Putamen (tissue), 1 donor: ENCODE data around the gene ITGB8.
A peak's percentile ranks its signal among the peaks of the same experiment; 100 is the strongest.
"Not testable (repeated sequence)": the region's sequence is repeated elsewhere in the genome, so short reads cannot be mapped to it uniquely, and the experiment has no call there.

Experiments
- DNase-seq: peaks from one replicate; pipeline ENCODE4 v3.0.0-alpha.2; 2016; ENCODE audit warnings: low spot score

ITGB8 gene

GRCh38 chr7:20330239-20330927 is at the start of gene ITGB8:
Gene ITGB8, plus strand, starts transcription at chr7:20330900. Its CDS starts 907 bp downstream, at chr7:20331807.
- DNase-seq, result peak; percentile 94

GRCh38 chr7:20282959-20283358 is 47.7 kb upstream of the ITGB8 start:
- no peak for DNase-seq

DNA sequence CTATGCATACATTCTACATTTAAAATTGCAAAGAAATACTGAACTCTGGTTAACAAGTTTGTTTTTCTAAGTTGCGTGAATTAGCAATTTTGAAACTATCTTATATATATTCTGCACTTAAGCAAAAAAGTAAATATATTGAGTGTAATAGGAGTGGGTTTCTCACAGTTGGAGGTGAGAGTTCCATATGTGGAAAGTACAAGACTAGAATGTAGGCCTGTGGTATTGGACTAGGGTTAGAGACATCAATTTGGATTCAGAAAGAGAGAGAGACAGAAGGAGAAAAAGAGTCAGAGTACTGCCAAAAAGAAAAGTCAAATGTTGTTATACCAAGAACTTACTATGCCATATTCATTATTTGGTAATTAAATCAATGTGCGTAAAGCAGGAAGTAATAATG is 47.3 kb upstream of the ITGB8 start:
- no peak for DNase-seq

DNA sequence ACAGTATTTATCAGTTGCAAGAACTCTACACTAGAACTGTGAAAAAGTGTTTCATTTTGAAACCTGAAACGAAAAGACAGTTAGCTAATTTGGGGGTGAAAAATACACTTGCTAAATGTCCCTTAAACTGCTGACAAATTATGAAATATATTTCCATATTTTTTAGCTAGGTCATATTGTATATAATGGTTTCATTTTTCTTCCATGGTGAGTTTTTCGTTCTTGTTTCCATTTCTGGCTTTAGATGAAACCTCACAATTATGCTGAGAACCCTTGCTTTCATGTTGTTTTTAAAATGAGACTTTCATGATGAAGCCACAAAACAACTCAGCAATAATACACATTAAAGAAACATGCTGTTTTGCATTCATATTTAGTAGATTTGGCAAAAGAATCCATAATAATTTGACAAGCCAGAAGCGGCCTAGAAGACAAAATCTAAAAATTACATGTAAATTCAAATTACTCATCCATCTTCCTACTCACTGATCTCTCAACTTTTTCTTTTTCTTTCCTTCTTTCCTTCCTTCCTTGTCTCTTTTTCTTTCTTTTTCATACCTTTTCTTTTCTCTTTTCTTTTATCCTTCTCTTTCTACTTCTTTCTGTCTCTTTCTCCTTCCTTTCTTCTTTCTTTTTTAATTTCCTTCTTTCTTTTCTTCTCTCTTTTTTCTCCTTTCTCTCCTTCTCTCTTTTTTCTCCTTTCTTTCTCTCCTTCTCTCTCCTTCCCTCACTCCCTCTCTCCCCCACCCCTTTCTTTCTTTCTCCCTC is 46.5 kb upstream of the ITGB8 start:
- no peak for DNase-seq

- DNase-seq, result no peak
These were observed 45.9 kb upstream of the ITGB8 start for GRCh38 chr7:20284771-20285143.

DNA sequence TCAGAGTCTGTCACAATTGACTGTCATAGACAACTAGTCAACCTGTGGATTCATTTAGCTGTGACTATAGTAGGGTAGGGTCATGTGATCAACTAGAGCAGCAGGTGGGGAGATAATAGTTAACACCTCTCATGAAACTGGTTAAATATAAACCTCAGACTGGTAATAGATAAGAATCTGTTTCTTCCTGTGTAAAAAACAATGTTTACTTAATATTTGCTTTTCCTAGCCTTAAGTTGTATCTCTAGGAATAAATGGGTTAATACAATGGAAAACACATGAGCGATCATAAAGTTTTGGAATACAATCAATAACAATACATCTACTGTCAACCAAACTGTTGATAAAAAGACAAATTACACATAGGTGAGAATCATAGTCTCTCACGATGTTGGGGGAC is 43.4 kb upstream of the ITGB8 start:
- DNase-seq, result no peak

- DNase-seq, result no peak
These were observed 42.7 kb upstream of the ITGB8 start for GRCh38 chr7:20288036-20288435.

- DNase-seq, result no peak
These were observed 40.1 kb upstream of the ITGB8 start for GRCh38 chr7:20290505-20291111.

- DNase-seq, result no peak
These were observed 37.4 kb upstream of the ITGB8 start for GRCh38 chr7:20293336-20293735.

DNA sequence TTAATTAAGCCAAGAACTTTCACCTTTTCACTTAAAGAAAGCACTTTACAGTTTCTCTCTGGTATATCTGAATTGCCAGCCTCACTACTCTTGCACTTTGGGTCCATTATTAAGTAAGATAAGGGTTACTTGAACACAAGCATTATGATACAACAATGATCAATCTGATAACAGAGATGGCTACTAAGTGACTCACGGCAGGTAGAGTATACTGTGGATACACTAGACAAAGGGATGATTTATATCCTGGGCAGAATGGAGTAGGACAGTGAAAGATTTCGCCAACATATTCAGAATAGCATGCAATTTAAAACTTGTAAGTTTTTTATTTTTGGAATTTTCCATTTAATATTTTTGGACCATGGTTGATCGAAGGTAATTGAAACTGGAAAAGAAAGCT is 34.3 kb upstream of the ITGB8 start:
- DNase-seq, result no peak

DNA sequence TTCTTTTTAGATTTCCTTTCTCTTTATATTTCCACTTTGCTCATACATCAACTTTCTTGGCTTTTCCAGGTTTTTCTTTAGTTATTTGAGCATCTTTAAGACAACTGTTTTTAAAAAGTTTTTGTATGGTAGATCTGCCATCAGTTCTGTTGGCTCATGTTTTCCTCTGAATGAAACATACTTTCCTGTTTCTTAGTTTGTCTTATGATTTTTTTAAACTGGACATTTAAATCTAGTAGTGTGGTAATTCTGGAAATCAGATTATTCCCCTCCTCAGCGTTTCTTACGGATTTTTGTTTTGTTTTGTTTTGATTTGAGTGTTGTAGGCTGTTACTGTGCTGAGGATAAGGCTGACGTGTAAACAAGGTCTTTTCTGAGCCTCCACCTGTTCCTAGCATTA is 33.8 kb upstream of the ITGB8 start:
- no peak for DNase-seq

- no peak for DNase-seq
These were observed 32.2 kb upstream of the ITGB8 start for GRCh38 chr7:20298486-20298901.

- no peak for DNase-seq
These were observed 31.6 kb upstream of the ITGB8 start for GRCh38 chr7:20299145-20299544.

- DNase-seq, result no peak
These were observed 30.9 kb upstream of the ITGB8 start for GRCh38 chr7:20299647-20300312.

- DNase-seq, result no peak
These were observed 29.3 kb upstream of the ITGB8 start for GRCh38 chr7:20301311-20301939.

DNA sequence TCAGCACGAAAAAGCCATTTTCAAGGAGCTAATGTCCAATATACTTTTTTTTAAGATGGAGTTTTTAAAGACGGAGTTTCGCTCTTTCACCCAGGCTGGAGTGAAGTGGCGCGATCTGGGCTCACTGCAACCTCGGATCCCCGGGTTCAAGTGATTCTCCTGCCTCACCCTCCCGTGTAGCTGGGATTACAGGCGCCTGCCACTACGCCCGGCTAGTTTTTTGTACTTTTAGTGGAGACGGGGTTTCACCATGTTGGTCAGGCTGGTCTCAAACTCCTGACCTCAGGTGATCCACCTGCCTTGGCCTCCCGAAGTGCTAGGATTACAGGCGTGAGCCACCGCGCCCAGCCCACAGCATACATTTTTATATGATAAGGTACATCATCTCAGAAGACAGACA is 28.4 kb upstream of the ITGB8 start:
- not testable (repeated sequence) for DNase-seq

- no peak for DNase-seq
These were observed 27.8 kb upstream of the ITGB8 start for GRCh38 chr7:20302891-20303290.

- DNase-seq, result no peak
These were observed 26.3 kb upstream of the ITGB8 start for GRCh38 chr7:20304366-20304765.

- DNase-seq, result no peak
These were observed 25.0 kb upstream of the ITGB8 start for GRCh38 chr7:20305726-20306125.

DNA sequence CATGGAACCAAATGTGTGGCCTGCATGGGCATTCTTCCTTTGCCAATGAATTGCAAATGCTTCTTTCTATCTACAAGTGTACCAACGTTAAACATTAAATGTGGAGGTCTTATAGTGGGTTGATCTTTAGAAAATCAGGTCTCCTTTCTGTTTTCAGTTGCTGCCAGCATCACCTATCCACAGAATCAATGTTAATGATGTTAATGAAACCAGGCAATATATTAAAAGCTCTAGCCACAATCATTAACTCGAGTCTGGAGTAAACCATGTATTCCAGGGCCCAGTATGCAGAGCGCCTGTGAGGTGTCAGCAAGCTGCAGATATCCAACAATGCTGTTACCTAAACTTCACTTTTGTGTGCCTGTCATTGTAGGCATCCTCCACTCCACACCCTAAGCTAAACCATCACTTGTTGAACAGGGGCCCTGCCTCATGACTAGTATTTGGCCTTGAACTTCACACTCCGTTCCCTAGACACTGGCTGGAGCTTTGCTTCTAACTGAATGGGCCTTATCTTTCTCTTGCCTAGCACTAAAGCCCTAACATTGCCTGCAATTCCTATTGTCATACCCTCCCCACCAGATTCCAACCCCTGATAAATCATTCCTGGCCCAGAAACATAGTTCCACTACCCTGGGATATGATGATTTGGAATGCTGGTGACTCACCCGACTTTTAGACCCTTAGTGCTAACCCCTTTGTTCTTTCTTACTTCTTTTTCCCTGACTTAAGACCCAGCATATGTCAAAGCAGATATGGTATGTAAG is 24.3 kb upstream of the ITGB8 start:
- DNase-seq, result no peak

DNA sequence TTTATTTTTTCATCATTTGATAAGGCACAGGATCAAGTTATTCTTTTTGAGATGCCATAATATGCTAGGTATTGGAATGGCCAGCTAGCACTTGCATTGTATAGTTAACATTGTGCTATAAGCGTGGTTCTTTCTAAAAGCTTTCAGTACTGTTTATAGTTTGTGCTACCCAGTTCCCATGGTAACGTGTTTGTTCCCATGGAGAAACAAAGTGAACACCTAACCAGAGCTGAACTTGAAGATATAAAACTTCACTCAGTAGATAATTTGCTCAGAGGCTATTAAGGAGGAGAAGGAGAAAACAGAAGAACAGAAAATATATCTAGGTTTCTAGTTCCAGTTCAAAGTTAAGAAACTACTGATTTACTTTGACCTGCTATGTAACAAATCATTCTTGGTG is 23.6 kb upstream of the ITGB8 start:
- no peak for DNase-seq
